GM10248 (cell line): ENCODE measurements around the gene ABCG5.

Experiments used
- CTCF ChIA-PET: fragments of 300-600 bp; sonication (Branson Sonifier 250); formaldehyde crosslinking; extraction: SDS; loops from one replicate; lab custom pipeline; 2021; ENCODE audit warnings: antibody characterized with exemption; lab: Yijun Ruan, JAX
- POLR2A ChIA-PET: fragments of 350-650 bp; sonication (Branson Sonifier 250); formaldehyde crosslinking; extraction: SDS; loops from one replicate; lab custom pipeline; 2020; ENCODE audit warnings: antibody characterized with exemption; lab: Yijun Ruan, JAX
- DNase-seq: peaks from one replicate; pipeline ENCODE4 v3.0.0; 2012; ENCODE audit errors: extremely low spot score
- TF ChIP-seq, protein P1 (sequence below): IDR thresholded peaks from 2 replicates; pipeline ENCODE4 v1.5.1; 2012; ENCODE audit warnings: mild to moderate bottlenecking, low read depth; ENCODE audit errors: extremely low read depth, missing control alignments, control extremely low read depth

ABCG5 gene

DNA sequence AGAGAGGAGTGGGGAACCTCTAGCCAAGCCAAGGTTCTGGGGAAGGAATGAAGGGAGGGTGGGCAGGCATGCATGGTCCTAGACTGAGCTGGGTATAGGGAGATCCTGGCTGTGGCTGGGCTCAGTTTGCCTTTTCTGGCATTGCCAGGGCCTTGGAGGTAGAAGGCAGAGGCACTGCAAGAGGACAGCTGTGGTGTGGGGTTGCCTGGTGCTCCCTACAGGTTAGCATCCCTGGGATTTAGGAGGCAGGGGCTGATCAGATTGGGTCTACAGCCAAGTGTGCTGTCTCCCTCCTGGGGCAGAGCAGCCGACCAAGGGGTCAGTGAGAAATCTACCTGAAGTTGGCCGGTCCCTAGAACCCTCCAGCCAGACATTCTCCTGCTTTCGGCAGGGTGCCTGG is 16.0 kb upstream of the ABCG5 start:
- DNase-seq: peak; percentile 5
- CTCF ChIA-PET: no interaction called here
- TF ChIP-seq, protein P1, sequence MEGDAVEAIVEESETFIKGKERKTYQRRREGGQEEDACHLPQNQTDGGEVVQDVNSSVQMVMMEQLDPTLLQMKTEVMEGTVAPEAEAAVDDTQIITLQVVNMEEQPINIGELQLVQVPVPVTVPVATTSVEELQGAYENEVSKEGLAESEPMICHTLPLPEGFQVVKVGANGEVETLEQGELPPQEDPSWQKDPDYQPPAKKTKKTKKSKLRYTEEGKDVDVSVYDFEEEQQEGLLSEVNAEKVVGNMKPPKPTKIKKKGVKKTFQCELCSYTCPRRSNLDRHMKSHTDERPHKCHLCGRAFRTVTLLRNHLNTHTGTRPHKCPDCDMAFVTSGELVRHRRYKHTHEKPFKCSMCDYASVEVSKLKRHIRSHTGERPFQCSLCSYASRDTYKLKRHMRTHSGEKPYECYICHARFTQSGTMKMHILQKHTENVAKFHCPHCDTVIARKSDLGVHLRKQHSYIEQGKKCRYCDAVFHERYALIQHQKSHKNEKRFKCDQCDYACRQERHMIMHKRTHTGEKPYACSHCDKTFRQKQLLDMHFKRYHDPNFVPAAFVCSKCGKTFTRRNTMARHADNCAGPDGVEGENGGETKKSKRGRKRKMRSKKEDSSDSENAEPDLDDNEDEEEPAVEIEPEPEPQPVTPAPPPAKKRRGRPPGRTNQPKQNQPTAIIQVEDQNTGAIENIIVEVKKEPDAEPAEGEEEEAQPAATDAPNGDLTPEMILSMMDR: no peak
- POLR2A ChIA-PET: no interaction called here

- DNase-seq: peak; percentile 5
- ChIA-PET CTCF (interaction anchor here (1.2 kb wide), 1 partner anchor 25 kb away, joined by 3 read pairs; no protein-coding TSS in a partner anchor), POLR2A (no interaction called here)
- TF ChIP-seq, protein P1: no peak
These were observed 14.8 kb upstream of the ABCG5 start for GRCh38 chr2:43853141-43854081.

DNA sequence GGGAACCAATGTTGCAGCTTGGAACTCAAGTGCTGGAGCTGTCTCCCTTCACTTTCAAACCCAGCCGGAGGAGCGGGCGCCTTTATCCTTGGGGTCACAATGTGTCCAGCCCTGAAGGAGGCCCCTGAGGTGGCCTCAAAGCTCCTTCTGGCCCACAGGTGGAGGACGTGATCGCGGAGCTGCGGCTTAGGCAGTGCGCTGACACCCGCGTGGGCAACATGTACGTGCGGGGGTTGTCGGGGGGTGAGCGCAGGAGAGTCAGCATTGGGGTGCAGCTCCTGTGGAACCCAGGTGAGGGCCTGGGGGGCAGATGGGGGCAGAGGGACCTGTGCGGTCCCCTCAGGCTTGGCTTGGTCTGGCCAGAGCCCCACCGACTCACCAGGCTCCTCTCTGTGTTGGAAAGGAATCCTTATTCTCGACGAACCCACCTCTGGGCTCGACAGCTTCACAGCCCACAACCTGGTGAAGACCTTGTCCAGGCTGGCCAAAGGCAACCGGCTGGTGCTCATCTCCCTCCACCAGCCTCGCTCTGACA is 13.6 kb upstream of the ABCG5 start:
- peak; percentile 3 for DNase-seq
- TF ChIP-seq, protein P1: no peak
- ChIA-PET POLR2A (no interaction called here), CTCF (interaction anchor here (1.2 kb wide), 1 partner anchor 26 kb away, joined by 3 read pairs; no protein-coding TSS in a partner anchor)

GRCh38 chr2:43851011-43851980 is 12.7 kb upstream of the ABCG5 start:
- ChIA-PET POLR2A (no interaction called here), CTCF (interaction anchor here (1.2 kb wide), 1 partner anchor 27 kb away, joined by 4 read pairs; no protein-coding TSS in a partner anchor)
- peak; percentile 6 for DNase-seq
- TF ChIP-seq, protein P1: no peak

- ChIA-PET CTCF (no interaction called here), POLR2A (no interaction called here)
- peak; percentile 16 for DNase-seq
- TF ChIP-seq, protein P1: no peak
These were observed 9.6 kb upstream of the ABCG5 start for GRCh38 chr2:43848214-43848613.
